H1 (cell line): ENCODE results near the gene CACNG1. TPM values are rescaled to one million over a fixed set of nuclear protein-coding genes. Genes with fewer than 3 reads are reported as not detected.

Experiments
- CTCF ChIA-PET: fragments of 300-600 bp; sonication (Branson Sonifier 250); formaldehyde crosslinking; loops from one replicate; lab custom pipeline; 2021; ENCODE audit not compliant: partially characterized antibody; lab: Charles Lee
- POLR2A ChIA-PET: fragments of 300-600 bp; sonication (Branson Sonifier 250); formaldehyde crosslinking; loops from one replicate; lab custom pipeline; 2021; ENCODE audit warnings: inconsistent platforms; ENCODE audit not compliant: partially characterized antibody; lab: Charles Lee
- DNase-seq, 2 experiments: peaks; one replicate each; pipeline versions ENCODE4 v3.0.0 to v3.0.0-alpha.2; 2010 to 2022; ENCODE audit warnings: low spot score in 2 of 2, low read depth in 1 of 2, mixed read lengths in 1 of 2
- FAIRE-seq: peaks from 2 replicates; lab custom pipeline; 2011; peaks lifted over from hg19 to GRCh38; lab: Jason Lieb, UNC
- H2AFZ ChIP-seq: 2 replicates; pipeline ENCODE4 v1.8.1; 2012; ENCODE audit warnings: low read length, inconsistent platforms
- H2AK5ac ChIP-seq: 2 replicates; pipeline ENCODE4 v1.6.1; 2013; ENCODE audit warnings: low read depth, low read length
- H2BK120ac ChIP-seq: replicated peaks from 2 replicates; pipeline ENCODE3; 2013; ENCODE audit warnings: low read depth, low read length, inconsistent platforms
- H2BK12ac ChIP-seq: 2 replicates; pipeline ENCODE4 v1.6.1; 2013; ENCODE audit warnings: low read depth, low read length
- H2BK15ac ChIP-seq: 2 replicates; pipeline ENCODE4 v1.6.1; 2013; ENCODE audit warnings: low read length
- H2BK20ac ChIP-seq: 2 replicates; pipeline ENCODE4 v1.6.1; 2013; ENCODE audit warnings: low read length
- H2BK5ac ChIP-seq: 2 replicates; pipeline ENCODE4 v1.6.1; 2013; ENCODE audit warnings: low read depth, low read length
- H3K14ac ChIP-seq: 2 replicates; pipeline ENCODE4 v1.6.1; 2013; ENCODE audit warnings: inconsistent platforms; ENCODE audit not compliant: insufficient read length
- H3K18ac ChIP-seq: 2 replicates; pipeline ENCODE4 v1.6.1; 2013; ENCODE audit warnings: low read length; ENCODE audit errors: extremely low read depth
- H3K23ac ChIP-seq: 2 replicates; pipeline ENCODE4 v1.6.1; 2013; ENCODE audit warnings: inconsistent platforms; ENCODE audit not compliant: insufficient read length
- H3K23me2 ChIP-seq: 2 replicates; pipeline ENCODE4 v1.6.1; 2013; ENCODE audit warnings: low read depth, low read length
- H3K27ac ChIP-seq: 2 replicates; pipeline ENCODE4 v1.6.1; 2011; ENCODE audit warnings: low read depth, low read length, inconsistent platforms
- H3K27me3 ChIP-seq, 4 experiments: replicated peaks in 1 of 4; 1 replicate in 1 of 4; 2 replicates in 3 of 4; pipeline versions ENCODE4 v1.6.1 to v1.8.1; 2011 to 2013; ENCODE audit warnings: low read length in 3 of 4, mild to moderate bottlenecking in 3 of 4, inconsistent platforms in 2 of 4, mixed read lengths in 2 of 4, moderate library complexity in 1 of 4; ENCODE audit not compliant: control insufficient read depth in 3 of 4, insufficient read depth in 3 of 4; ENCODE audit errors: extremely low read depth in 1 of 4
- H3K36me3 ChIP-seq, 4 experiments: 2 replicates each; pipeline versions ENCODE4 v1.6.1 to v1.8.1; 2011 to 2013; ENCODE audit warnings: mild to moderate bottlenecking in 4 of 4, low read length in 3 of 4, moderate library complexity in 2 of 4, control low read depth in 1 of 4, inconsistent platforms in 1 of 4; ENCODE audit not compliant: insufficient read depth in 4 of 4, control insufficient read depth in 2 of 4
- H3K4ac ChIP-seq: replicated peaks from 2 replicates; pipeline ENCODE3; 2013; ENCODE audit warnings: low read length, low read depth, mixed read lengths, inconsistent platforms; ENCODE audit not compliant: insufficient read length
- H3K4me1 ChIP-seq, 4 experiments: replicated peaks in 1 of 4; 1 replicate in 1 of 4; 2 replicates in 3 of 4; pipeline versions ENCODE4 v1.6.1 to v1.8.1; 2011 to 2013; ENCODE audit warnings: low read length in 3 of 4, inconsistent platforms in 2 of 4, mixed read lengths in 1 of 4; ENCODE audit not compliant: insufficient read depth in 4 of 4, control insufficient read depth in 3 of 4
- H3K4me2 ChIP-seq, 2 experiments: 2 replicates each; pipeline versions ENCODE4 v1.6.1 to v1.8.1; 2011 to 2013; ENCODE audit warnings: low read depth in 2 of 2, low read length in 2 of 2, control low read depth in 1 of 2, inconsistent platforms in 1 of 2, mild to moderate bottlenecking in 1 of 2; ENCODE audit not compliant: insufficient read depth in 1 of 2
- H3K4me3 ChIP-seq, 4 experiments: fragments of 200-600, 300-600 bp in 1 of 4; sonication (generic), shearing (Covaris generic), sonication (Bioruptor Twin) in 1 of 4; 2 replicates each; pipeline versions ENCODE4 v1.5.1 to v1.8.1; 2011 to 2016; ENCODE audit warnings: low read length in 4 of 4, low read depth in 3 of 4, control low read depth in 2 of 4, inconsistent platforms in 2 of 4, mild to moderate bottlenecking in 2 of 4, mixed read lengths in 1 of 4, moderate library complexity in 1 of 4; ENCODE audit not compliant: insufficient read depth in 2 of 4; ENCODE audit errors: extremely low read depth in 1 of 4
- H3K56ac ChIP-seq: replicated peaks from 2 replicates; pipeline ENCODE3; 2013; ENCODE audit warnings: low read depth, mild to moderate bottlenecking, mixed read lengths, low read length, inconsistent platforms; ENCODE audit not compliant: insufficient read length
- H3K79me1 ChIP-seq: 2 replicates; pipeline ENCODE4 v1.6.1; 2013; ENCODE audit warnings: low read depth, low read length, control low read depth
- H3K79me2 ChIP-seq, 2 experiments: 2 replicates each; pipeline versions ENCODE4 v1.6.1 to v1.8.1; 2012 to 2013; ENCODE audit warnings: low read length in 2 of 2, mild to moderate bottlenecking in 2 of 2, inconsistent platforms in 1 of 2; ENCODE audit not compliant: insufficient read depth in 2 of 2, control insufficient read depth in 1 of 2
- H3K9ac ChIP-seq, 4 experiments: replicated peaks in 1 of 4; 1 replicate in 1 of 4; 2 replicates in 3 of 4; pipeline versions ENCODE4 v1.6.1 to v1.8.1; 2011 to 2013; ENCODE audit warnings: low read depth in 3 of 4, low read length in 3 of 4, control low read depth in 2 of 4, mild to moderate bottlenecking in 2 of 4, moderate library complexity in 2 of 4, inconsistent platforms in 1 of 4; ENCODE audit errors: extremely low read depth in 1 of 4
- H3K9me3 ChIP-seq, 2 experiments: 2 replicates each; pipeline versions ENCODE4 v1.6.1 to v1.8.1; 2012 to 2013; ENCODE audit warnings: mild to moderate bottlenecking in 2 of 2, moderate library complexity in 2 of 2, control low read depth in 1 of 2, inconsistent platforms in 1 of 2, low read depth in 1 of 2, low read length in 1 of 2, mixed read lengths in 1 of 2; ENCODE audit not compliant: insufficient read depth in 2 of 2
- H4K20me1 ChIP-seq, 2 experiments: replicated peaks in 1 of 2; 2 replicates each; pipeline versions ENCODE3 to v1.8.1; 2011 to 2013; ENCODE audit warnings: inconsistent platforms in 2 of 2, low read length in 2 of 2, mild to moderate bottlenecking in 1 of 2; ENCODE audit not compliant: insufficient read depth in 2 of 2, control insufficient read depth in 1 of 2
- H4K5ac ChIP-seq: 2 replicates; pipeline ENCODE4 v1.6.1; 2013; ENCODE audit warnings: low read length, low read depth, mixed read lengths, inconsistent platforms; ENCODE audit not compliant: insufficient read length
- H4K8ac ChIP-seq: 2 replicates; pipeline ENCODE4 v1.8.0; 2013; ENCODE audit warnings: mild to moderate bottlenecking, moderate library complexity, low read length, inconsistent platforms; ENCODE audit not compliant: insufficient read depth; ENCODE audit errors: extremely low read depth
- H4K91ac ChIP-seq: replicated peaks from 2 replicates; pipeline ENCODE3; 2013; ENCODE audit warnings: low read length, mixed read lengths, inconsistent platforms; ENCODE audit not compliant: insufficient read length
- ASH2L ChIP-seq: fragments of 200-600, 300-600 bp; sonication (generic); IDR thresholded peaks from one replicate; pipeline ENCODE4 v1.7.1; 2017; ENCODE audit warnings: low read length
- BACH1 ChIP-seq: IDR thresholded peaks from 2 replicates; pipeline ENCODE4 v1.6.1; 2012; ENCODE audit warnings: low read length, improper control_type of control experiment
- CHD2 ChIP-seq: IDR thresholded peaks from 2 replicates; pipeline ENCODE4 v1.6.1; 2012; ENCODE audit warnings: low read length, improper control_type of control experiment
- EGR1 ChIP-seq: IDR thresholded peaks from 2 replicates; pipeline ENCODE4 v1.6.1; 2011; ENCODE audit warnings: low read depth, low read length, borderline replicate concordance
- NANOG ChIP-seq: IDR thresholded peaks from 2 replicates; pipeline ENCODE4 v1.6.1; 2011; ENCODE audit warnings: low read length, low read depth, mild to moderate bottlenecking, inconsistent platforms; ENCODE audit not compliant: insufficient read depth, poor library complexity, severe bottlenecking
- NRF1 ChIP-seq: IDR thresholded peaks from 2 replicates; pipeline ENCODE4 v1.6.1; 2011; ENCODE audit warnings: mild to moderate bottlenecking, low read depth, low read length, improper control_type of control experiment
- PHF8 ChIP-seq: fragments of 200-600 bp; sonication (generic); conservative IDR thresholded peaks from 2 replicates; pipeline ENCODE4 v1.7.1; 2012; ENCODE audit warnings: low read depth, mild to moderate bottlenecking, inconsistent platforms, low read length, moderate library complexity
- POLR2AphosphoS5 ChIP-seq: IDR thresholded peaks from 2 replicates; pipeline ENCODE4 v1.6.1; 2011; ENCODE audit warnings: low read depth, low read length
- WGBS, 2 experiments: shearing (Covaris generic) in 1 of 2; methylation state at CpG; one replicate each; pipeline versions ENCODE4 v1.1.6 to v1.1.7; 2013 to 2015; ENCODE audit warnings: low lambda C conversion rate in 2 of 2, mixed read lengths in 2 of 2, inconsistent platforms in 1 of 2, low coverage in 1 of 2, missing lambda C conversion rate in 1 of 2; ENCODE audit not compliant: insufficient replicate concordance in 2 of 2, insufficient coverage in 1 of 2, insufficient read length in 1 of 2; ENCODE audit errors: extremely low coverage in 1 of 2, missing lambda C conversion rate in 1 of 2; 5-methylcytosine and 5-hydroxymethylcytosine counted together
- polyA plus RNA-seq, 7 experiments: library from polyadenylated mRNA; depleted of rRNA in 3 of 7; stranded (reverse) in 5 of 7; unstranded in 2 of 7; fragments of >200 nt in 5 of 7; fragments of 200-250 nt in 2 of 7; gene quantifications; 1 replicate in 5 of 7; 2 replicates in 1 of 7; 4 replicates in 1 of 7; pipeline versions ENCODE4 v1.2.1 to v1.2.3, GENCODE V29; 2011 to 2013; ENCODE audit warnings: missing spikeins in 2 of 7, mixed read lengths in 2 of 7
- total RNA-seq: library from RNA; stranded (reverse); fragmentation: NEBNext Ultra II Directional; extraction: Animal tissue kit (Norgen Biotek cat#: 25700); gene quantifications from 2 replicates; pipeline ENCODE4 v1.2.1, GENCODE V29; 2021

CACNG1 gene
- total and polyA plus RNA-seq, 2 of the 8 experiments (the other 6 are each of a cell fraction or from before 2014, with no cell fraction given) = not detected

DNA sequence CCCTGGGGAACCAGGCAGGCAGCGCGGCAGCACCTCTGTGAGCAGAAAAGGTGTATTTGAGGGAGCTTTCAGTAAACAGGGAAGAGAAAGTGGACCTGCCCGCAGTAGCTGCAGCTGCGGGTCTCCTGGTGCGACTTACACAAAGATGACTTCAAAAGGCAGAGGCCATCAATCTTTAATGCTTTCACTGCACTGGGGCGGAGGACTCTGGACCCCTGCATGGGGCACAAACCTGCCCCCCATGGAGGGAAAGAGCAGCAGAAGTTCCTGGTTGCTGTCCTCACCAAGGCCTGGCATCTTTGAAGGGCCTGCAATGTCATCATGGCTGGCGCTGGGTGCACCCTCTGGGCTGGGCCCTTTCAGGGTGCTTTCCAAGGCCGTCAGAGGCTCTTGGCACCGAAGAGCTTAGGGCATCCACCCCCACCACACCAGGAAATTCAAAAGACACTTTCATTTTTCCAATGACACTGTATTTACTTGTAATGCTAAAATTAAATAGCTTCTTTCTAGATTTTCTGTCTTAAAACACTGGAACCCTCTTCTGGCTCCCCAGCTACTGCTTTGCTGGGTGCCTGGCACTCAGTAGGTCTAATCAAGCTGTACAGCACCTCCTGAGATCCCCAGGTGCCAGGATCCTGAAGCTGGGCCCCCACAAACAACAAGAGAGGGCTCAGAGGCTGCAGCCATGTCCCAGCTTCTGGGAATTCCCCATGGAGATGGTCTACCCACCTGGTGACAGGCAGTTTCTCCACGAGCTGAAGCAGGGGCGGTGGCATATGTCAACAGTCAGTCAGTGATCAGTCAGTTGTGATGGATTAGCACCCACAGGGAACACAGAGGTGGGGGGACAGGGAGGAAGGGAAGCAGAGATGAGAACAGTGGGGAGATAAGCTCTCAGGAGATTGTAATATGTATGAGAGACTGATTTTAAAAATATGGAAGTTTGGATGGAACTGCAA lies 2.1 kb upstream of the CACNG1 start:
- WGBS, 2 experiments = 87% methylated on average over 11 of the region's 11 CpGs; no CpG with 5 or more reads in 1 of the 2 experiments
- Histone ChIP-seq H4K5ac (no peak overlapping the region), H3K23me2 (no peaks in the 10 kb centered on the region), H2BK5ac (no peak overlapping the region), H2BK12ac (no peak overlapping the region), H3K4me2 (no peak overlapping the region), H3K27me3 (no peaks in the 10 kb centered on the region), H2AFZ (no peak overlapping the region), H3K9ac (no peak overlapping the region), H4K8ac (no peak overlapping the region), H2BK15ac (no peak overlapping the region), H4K20me1 (no peaks in the 10 kb centered on the region), H3K18ac (no peak overlapping the region), H3K14ac (no peak overlapping the region), H3K56ac (no peak overlapping the region), H3K79me2 (no peaks in the 10 kb centered on the region), H2BK20ac (no peak overlapping the region), H2AK5ac (no peak overlapping the region), H3K4ac (no peak overlapping the region), H3K23ac (no peak overlapping the region), H3K9me3 (peaks cover 0 to 1% of the 10 kb centered on the region in 2 experiments; a peak in 1 of 4 replicates), H3K4me1 (0 out of 7 replicates have a peak, but pooled peaks cover 0 to 3% (median under 1%) of the 10 kb centered on the region in 4 experiments), H3K36me3 (no peaks in the 10 kb centered on the region; a peak in 1 of 8 replicates), H4K91ac (no peak overlapping the region), H2BK120ac (no peak overlapping the region), H3K4me3 (no peak overlapping the region), H3K79me1 (no peaks in the 10 kb centered on the region), H3K27ac (no peak overlapping the region)
- ChIA-PET POLR2A (no interaction called here), CTCF (interaction anchor here (0.6 to 1.7 kb wide), 6 partner anchors 13 to 149 kb away, joined by 3 to 15 read pairs (median 3); no protein-coding TSS in a partner anchor)
- no peak for DNase-seq
- TF ChIP-seq EGR1 (no peak), NRF1 (no peak), CHD2 (no peak), NANOG (no peak), PHF8 (no peak), ASH2L (no peak), BACH1 (no peak), POLR2AphosphoS5 (no peak)
- FAIRE-seq = no peak
